Measurements from ENCODE around the gene WFDC5.

Gene WFDC5

GRCh38 chr20:45128099-45128498 lies 13.1 kb upstream of the WFDC5 start:
- H3K4me3 ChIP-seq (ENCODE audit: low read depth, low read length), result no peak overlapping the region
- DNase-seq (ENCODE audit: low read depth, low spot score), result no peak
- in situ Hi-C loops (cut with HindIII; ENCODE audit: low sequenced_read_pairs), result no loop called here
- TF ChIP-seq CTCF (IDR thresholded peaks at IDR 0.05; ENCODE audit: low read depth, low read length), result no peak

GRCh38 chr20:45124365-45124764 lies 9.4 kb upstream of the WFDC5 start, which contains the start of gene WFDC12:
Gene WFDC12, minus strand, starts transcription at chr20:45124465. Its CDS starts 18 bp downstream, at chr20:45124447.
- H3K4me3 ChIP-seq (ENCODE audit: low read depth, low read length), result no peak within 1 kb of the TSS
- DNase-seq (ENCODE audit: low read depth, low spot score), result no peak
- in situ Hi-C loops (cut with HindIII; ENCODE audit: low sequenced_read_pairs), result no loop called here
- no peak for TF ChIP-seq CTCF (IDR thresholded peaks at IDR 0.05; ENCODE audit: low read depth, low read length)

- in situ Hi-C loops (cut with HindIII; ENCODE audit: low sequenced_read_pairs), result no loop called here
- no peak overlapping the region for H3K4me3 ChIP-seq (ENCODE audit: low read depth, low read length)
- no peak for DNase-seq (ENCODE audit: low read depth, low spot score)
- TF ChIP-seq CTCF (IDR thresholded peaks at IDR 0.05; ENCODE audit: low read depth, low read length), result no peak
These were observed 6.4 kb upstream of the WFDC5 start for GRCh38 chr20:45121388-45121787.

- DNase-seq (ENCODE audit: low read depth, low spot score), result no peak
- no peak overlapping the region for H3K4me3 ChIP-seq (ENCODE audit: low read depth, low read length)
- TF ChIP-seq CTCF (IDR thresholded peaks at IDR 0.05; ENCODE audit: low read depth, low read length), result no peak
- in situ Hi-C loops (cut with HindIII; ENCODE audit: low sequenced_read_pairs), result no loop called here
These were observed 4.7 kb upstream of the WFDC5 start for GRCh38 chr20:45119556-45120266.

- no peak for TF ChIP-seq CTCF (IDR thresholded peaks at IDR 0.05; ENCODE audit: low read depth, low read length)
- DNase-seq (ENCODE audit: low read depth, low spot score), result no peak
- in situ Hi-C loops (cut with HindIII; ENCODE audit: low sequenced_read_pairs), result no loop called here
- H3K4me3 ChIP-seq (ENCODE audit: low read depth, low read length), result no peak overlapping the region
These were observed 3.1 kb upstream of the WFDC5 start for GRCh38 chr20:45118028-45118427.

GRCh38 chr20:45117581-45117980 lies 2.6 kb upstream of the WFDC5 start:
- no peak overlapping the region for H3K4me3 ChIP-seq (ENCODE audit: low read depth, low read length)
- in situ Hi-C loops (cut with HindIII; ENCODE audit: low sequenced_read_pairs), result no loop called here
- TF ChIP-seq CTCF (IDR thresholded peaks at IDR 0.05; ENCODE audit: low read depth, low read length), result no peak
- no peak for DNase-seq (ENCODE audit: low read depth, low spot score)
